ENCODE data around the gene CHKA. TPM values are rescaled to one million over a fixed set of nuclear protein-coding genes. Genes with fewer than 3 reads are reported as not detected.

CHKA gene
- polyA plus RNA-seq, 1 of the 3 experiments (the other 2 are of a cell fraction): 12.3 TPM

- Histone ChIP-seq H3K9ac (no peak overlapping the region), H4K20me1 (ENCODE audit: insufficient read depth) (no peaks in the 10 kb centered on the region), H3K9me3 (no peaks in the 10 kb centered on the region), H3K27ac (ENCODE audit: low read depth in 2 of 2, low read length in 1 of 2) (no peak overlapping the region), H2AFZ (ENCODE audit: low read depth) (no peak overlapping the region), H3K4me3 (ENCODE audit: low read depth in 2 of 2, low read length in 1 of 2) (no peak overlapping the region), H3K4me1 (ENCODE audit: control insufficient read depth in 1 of 2, insufficient read depth in 2 of 2, low read depth in 1 of 2, low read length in 1 of 2) (no peaks in the 10 kb centered on the region), H3K9me2 (no peaks in the 10 kb centered on the region), H3F3A (replicated peaks; ENCODE audit: insufficient read depth) (no peaks in the 10 kb centered on the region), H3K27me3 (ENCODE audit: insufficient read depth) (no peaks in the 10 kb centered on the region), H3K36me3 (replicated peaks in 1 of 2; ENCODE audit: control insufficient read depth in 1 of 2, insufficient read depth in 2 of 2, low read length in 1 of 2) (peaks cover 0 to 2% of the 10 kb centered on the region in 2 experiments), H3K4me2 (no peak overlapping the region), H3K79me2 (ENCODE audit: insufficient read depth) (peaks cover 3% of the 10 kb centered on the region; the same call in 1 of the 2 replicates)
- TF ChIP-seq EZH2phosphoT487 (IDR thresholded peaks at IDR 0.05; ENCODE audit: borderline replicate concordance, low read depth) (no peak), RXRA (IDR thresholded peaks at IDR 0.05; ENCODE audit: borderline replicate concordance, low read depth) (no peak), FOXJ3 (CRISPR knock-in tag; IDR thresholded peaks at IDR 0.05) (no peak), PBX3 (IDR thresholded peaks at IDR 0.05) (no peak), CTCF (IDR thresholded peaks at IDR 0.05) (no peak), RAD21 (IDR thresholded peaks at IDR 0.05; ENCODE audit: low read length) (no peak), SMC3 (IDR thresholded peaks at IDR 0.05; ENCODE audit: low read depth, low read length) (no peak), MAX (IDR thresholded peaks at IDR 0.05; ENCODE audit: low read depth) (no peak), NRF1 (IDR thresholded peaks at IDR 0.05; ENCODE audit: low read depth, low read length) (no peak), MEF2A (IDR thresholded peaks at IDR 0.05; ENCODE audit: borderline replicate concordance, low read depth) (no peak), EP300 (IDR thresholded peaks at IDR 0.05; ENCODE audit: borderline replicate concordance in 1 of 2, low read depth in 1 of 2, low read length in 1 of 2) (no peak), GATA2 (CRISPR knock-in tag; IDR thresholded peaks at IDR 0.05) (no peak), CHD2 (IDR thresholded peaks at IDR 0.05; ENCODE audit: low read length, partially characterized antibody) (no peak), TEAD4 (IDR thresholded peaks at IDR 0.05; ENCODE audit: borderline replicate concordance, insufficient read depth) (no peak)
- TF ChIP-seq, protein P1, sequence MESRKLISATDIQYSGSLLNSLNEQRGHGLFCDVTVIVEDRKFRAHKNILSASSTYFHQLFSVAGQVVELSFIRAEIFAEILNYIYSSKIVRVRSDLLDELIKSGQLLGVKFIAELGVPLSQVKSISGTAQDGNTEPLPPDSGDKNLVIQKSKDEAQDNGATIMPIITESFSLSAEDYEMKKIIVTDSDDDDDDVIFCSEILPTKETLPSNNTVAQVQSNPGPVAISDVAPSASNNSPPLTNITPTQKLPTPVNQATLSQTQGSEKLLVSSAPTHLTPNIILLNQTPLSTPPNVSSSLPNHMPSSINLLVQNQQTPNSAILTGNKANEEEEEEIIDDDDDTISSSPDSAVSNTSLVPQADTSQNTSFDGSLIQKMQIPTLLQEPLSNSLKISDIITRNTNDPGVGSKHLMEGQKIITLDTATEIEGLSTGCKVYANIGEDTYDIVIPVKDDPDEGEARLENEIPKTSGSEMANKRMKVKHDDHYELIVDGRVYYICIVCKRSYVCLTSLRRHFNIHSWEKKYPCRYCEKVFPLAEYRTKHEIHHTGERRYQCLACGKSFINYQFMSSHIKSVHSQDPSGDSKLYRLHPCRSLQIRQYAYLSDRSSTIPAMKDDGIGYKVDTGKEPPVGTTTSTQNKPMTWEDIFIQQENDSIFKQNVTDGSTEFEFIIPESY (IDR thresholded peaks at IDR 0.05; ENCODE audit: borderline replicate concordance, low read depth): no peak
- TF ChIP-seq, protein P2, sequence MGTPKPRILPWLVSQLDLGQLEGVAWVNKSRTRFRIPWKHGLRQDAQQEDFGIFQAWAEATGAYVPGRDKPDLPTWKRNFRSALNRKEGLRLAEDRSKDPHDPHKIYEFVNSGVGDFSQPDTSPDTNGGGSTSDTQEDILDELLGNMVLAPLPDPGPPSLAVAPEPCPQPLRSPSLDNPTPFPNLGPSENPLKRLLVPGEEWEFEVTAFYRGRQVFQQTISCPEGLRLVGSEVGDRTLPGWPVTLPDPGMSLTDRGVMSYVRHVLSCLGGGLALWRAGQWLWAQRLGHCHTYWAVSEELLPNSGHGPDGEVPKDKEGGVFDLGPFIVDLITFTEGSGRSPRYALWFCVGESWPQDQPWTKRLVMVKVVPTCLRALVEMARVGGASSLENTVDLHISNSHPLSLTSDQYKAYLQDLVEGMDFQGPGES (IDR thresholded peaks at IDR 0.05; ENCODE audit: low read depth, low read length): no peak
- WGBS (ENCODE audit: low lambda C conversion rate): 99% methylated on average over 3 of the region's 3 CpGs
- DNase-seq: no peak
- CTCF ChIA-PET: no interaction called here
- POLR2A ChIA-PET: no interaction called here
These were observed 37.7 kb downstream of the CHKA start for GRCh38 chr11:68083517-68083916.

Measured in SK-N-SH (cell line).